ENCODE measurements around the gene EVX2. TPM values are rescaled to one million over a fixed set of nuclear protein-coding genes. Genes with fewer than 3 reads are reported as not detected.

EVX2 gene
- total and polyA plus RNA-seq, 2 of the 4 experiments (the other 2 are of a cell fraction): not detected

- Histone ChIP-seq H2BK120ac (ENCODE audit: low read depth, low read length) (no peak overlapping the region), H2AK9ac (replicated peaks; ENCODE audit: low read depth, low read length, poor library complexity) (no peak overlapping the region), H3K36me3 (ENCODE audit: control insufficient read depth, insufficient read depth, low read length) (no peaks in the 10 kb centered on the region), H4K8ac (ENCODE audit: low read depth in 2 of 2, low read length in 2 of 2) (no peak overlapping the region), H4K20me1 (ENCODE audit: insufficient read depth, low read length) (no peaks in the 10 kb centered on the region), H2AK5ac (ENCODE audit: low read depth, low read length) (no peak overlapping the region), H3K4me3 (ENCODE audit: insufficient read depth, low read depth, low read length) (peak overlapping the region; percentile 7; the same call in 1 of the 2 replicates), H3K14ac (replicated peaks; ENCODE audit: low read depth, low read length) (no peak overlapping the region), H3K9me1 (ENCODE audit: insufficient read depth, low read length) (no peaks in the 10 kb centered on the region), H3K18ac (ENCODE audit: low read depth, low read length) (no peak overlapping the region), H3K4me1 (ENCODE audit: control insufficient read depth, insufficient read depth, low read length) (no peaks in the 10 kb centered on the region), H2BK5ac (ENCODE audit: low read depth, low read length, poor library complexity, severe bottlenecking) (no peak overlapping the region), H3K4ac (ENCODE audit: low read depth, low read length) (no peak overlapping the region), H3K56ac (ENCODE audit: extremely low read depth, insufficient read depth, low read length) (no peak overlapping the region), H3K9me3 (ENCODE audit: control insufficient read depth, insufficient read depth, low read length) (no peaks in the 10 kb centered on the region; the same call in none of the 2 replicates), H3K23ac (ENCODE audit: low read depth, low read length) (no peak overlapping the region), H3K9ac (ENCODE audit: low read depth, low read length) (no peak overlapping the region), H3K27ac (ENCODE audit: insufficient read depth, low read length) (no peak overlapping the region), H2AFZ (replicated peaks; ENCODE audit: low read length, poor library complexity) (peak overlapping the region; percentile 66), H3K79me1 (ENCODE audit: low read depth in 1 of 2, low read length in 2 of 2) (no peaks in the 10 kb centered on the region), H3K27me3 (ENCODE audit: control insufficient read depth, insufficient read depth, low read length) (peaks cover 86% of the 10 kb centered on the region), H4K91ac (ENCODE audit: insufficient read depth, low read depth, low read length) (no peak overlapping the region), H2BK15ac (ENCODE audit: low read depth, low read length) (no peak overlapping the region), H2BK20ac (ENCODE audit: low read depth, low read length) (no peak overlapping the region), H3K4me2 (ENCODE audit: low read depth, low read length) (0 out of 2 replicates have a peak overlapping the region, but pooled peaks have one; percentile 28), H4K5ac (ENCODE audit: low read depth, low read length) (no peak overlapping the region)
- POLR2A ChIA-PET (ENCODE audit: unreplicated experiment): no interaction called here
- ATAC-seq (ENCODE audit: low read depth) (peak; percentile 8; the same call in 1 of the 2 replicates), DNase-seq (no peak)
- TF ChIP-seq MAFK (IDR thresholded peaks at IDR 0.05; ENCODE audit: low read depth, low read length) (no peak), CTCF (conservative IDR thresholded peaks at IDR 0.05; ENCODE audit: low read depth, low read length) (no peak), MAZ (IDR thresholded peaks at IDR 0.05; ENCODE audit: borderline replicate concordance, low read depth, low read length) (no peak), FOS (IDR thresholded peaks at IDR 0.05; ENCODE audit: low read depth, low read length) (no peak), USF2 (IDR thresholded peaks at IDR 0.05; ENCODE audit: low read depth, low read length) (no peak), SMC3 (IDR thresholded peaks at IDR 0.05; ENCODE audit: low read depth, low read length) (no peak), RAD21 (IDR thresholded peaks at IDR 0.05; ENCODE audit: low read length) (no peak), CEBPB (IDR thresholded peaks at IDR 0.05; ENCODE audit: low read depth, low read length) (no peak), NFE2L2 (IDR thresholded peaks at IDR 0.05; ENCODE audit: low read depth, low read length) (no peak), ELK1 (IDR thresholded peaks at IDR 0.05; ENCODE audit: borderline replicate concordance, low read depth, low read length) (no peak), RFX5 (IDR thresholded peaks at IDR 0.05; ENCODE audit: low read depth, low read length) (no peak), MXI1 (IDR thresholded peaks at IDR 0.05; ENCODE audit: borderline replicate concordance, low read depth, low read length) (no peak), CHD1 (IDR thresholded peaks at IDR 0.05; ENCODE audit: low read depth, low read length) (no peak), POLR2A (IDR thresholded peaks at IDR 0.05; ENCODE audit: low read depth, low read length) (no peak), RCOR1 (IDR thresholded peaks at IDR 0.05; ENCODE audit: insufficient replicate concordance, low read length) (no peak), BHLHE40 (IDR thresholded peaks at IDR 0.05; ENCODE audit: low read depth, low read length) (no peak)
- CTCF ChIA-PET: interaction anchor here (1.7 kb wide), 1 partner anchor 325 kb away, joined by 6 read pairs; no protein-coding TSS in a partner anchor
- in situ Hi-C loops (cut with MboI; ENCODE audit: low sequenced_read_pairs): loop anchor here (5.0 to 10.0 kb wide), 4 partner anchors 325 to 1025 kb away; no protein-coding TSS in a partner anchor
- intact Hi-C loops (cut with micrococcal nuclease): no loop called here
- 9% methylated on average over 12 of the region's 43 CpGs; no CpG with 5 or more reads in 1 of the 2 experiments for WGBS, 2 experiments (ENCODE audit: extremely low coverage in 2 of 2, insufficient read length in 1 of 2)
- dilution Hi-C loops (cut with HindIII; ENCODE audit: low sequenced_read_pairs, unreplicated experiment): no loop called here
- BruUV-seq (replicated peaks): no TSS peak
These were observed 46.0 kb upstream of the EVX2 start for GRCh38 chr2:176129813-176130146.

Measured in IMR-90 (cell line).